Cerebellar cortex (tissue), 1 donor: ENCODE measurements around the gene OOSP4B.
"Not testable (repeated sequence)": the region's sequence is repeated elsewhere in the genome, so short reads cannot be mapped to it uniquely, and the experiment has no call there.

Source experiments
- DNase-seq: peaks from one replicate; pipeline ENCODE4 v3.0.0-alpha.2; 2015; ENCODE audit warnings: low spot score

OOSP4B gene

GRCh38 chr11:60016881-60017280 is at the start of gene OOSP4B:
OOSP4B (plus strand) TSS chr11:60017181.
- DNase-seq: no peak

- no peak for DNase-seq
These were observed 49.1 kb upstream of the OOSP4B start for GRCh38 chr11:59967677-59968394.

- no peak for DNase-seq
These were observed 48.6 kb upstream of the OOSP4B start for GRCh38 chr11:59968395-59968783.

GRCh38 chr11:59973097-59973496 is 43.9 kb upstream of the OOSP4B start:
- no peak for DNase-seq

GRCh38 chr11:59981106-59981770 is 35.7 kb upstream of the OOSP4B start:
- no peak for DNase-seq

GRCh38 chr11:59982037-59982436 is 34.9 kb upstream of the OOSP4B start:
- not testable (repeated sequence) for DNase-seq

GRCh38 chr11:59983212-59983611 is 33.8 kb upstream of the OOSP4B start:
- DNase-seq: no peak

GRCh38 chr11:59984368-59984767 is 32.6 kb upstream of the OOSP4B start:
- no peak for DNase-seq

- no peak for DNase-seq
These were observed 26.6 kb upstream of the OOSP4B start for GRCh38 chr11:59990421-59990820.

- DNase-seq: no peak
These were observed 24.6 kb upstream of the OOSP4B start for GRCh38 chr11:59992425-59992824.

GRCh38 chr11:59997800-59998199 is 19.2 kb upstream of the OOSP4B start:
- no peak for DNase-seq

GRCh38 chr11:59999691-60000090 is 17.3 kb upstream of the OOSP4B start:
- DNase-seq: no peak

- DNase-seq: no peak
These were observed 13.3 kb upstream of the OOSP4B start for GRCh38 chr11:60003729-60004128.

GRCh38 chr11:60005360-60005759 is 11.6 kb upstream of the OOSP4B start:
- no peak for DNase-seq

GRCh38 chr11:60018058-60018457 is 1.1 kb downstream of the OOSP4B start:
- no peak for DNase-seq

GRCh38 chr11:60020376-60020775 is 3.4 kb downstream of the OOSP4B start:
- DNase-seq: not testable (repeated sequence)

- no peak for DNase-seq
These were observed 12.1 kb downstream of the OOSP4B start for GRCh38 chr11:60029015-60029632.

- no peak for DNase-seq
These were observed 23.1 kb downstream of the OOSP4B start, which contains the start of gene OOSP2 for GRCh38 chr11:60040109-60040508. OOSP2 (plus strand) TSS chr11:60040409; CDS start chr11:60040460, 51 bp downstream.

GRCh38 chr11:60050422-60050821 is 33.4 kb downstream of the OOSP4B start:
- not testable (repeated sequence) for DNase-seq

- not testable (repeated sequence) for DNase-seq
These were observed 33.9 kb downstream of the OOSP4B start for GRCh38 chr11:60050839-60051238.

GRCh38 chr11:60056349-60056969 is 39.5 kb downstream of the OOSP4B start, which contains the start of gene MS4A3:
MS4A3 (plus strand) TSS chr11:60056665; CDS start chr11:60061161, 4,496 bp downstream.
- DNase-seq: no peak

GRCh38 chr11:60059052-60059451 is 42.1 kb downstream of the OOSP4B start:
- no peak for DNase-seq
